Activated T-helper 2 cell treated with anti-CD3 and anti-CD28 coated beads, Interferon-gamma antibody, Interleukin-2, Interleukin-4, amounts not matched to agents 10 μg/mL and 5 μg/mL and 100 μg/mL, durations not matched to agents 14 hours and 24 hours and 36 hours (primary cell): ENCODE results near the gene FAM120C. TPM values are rescaled to one million over a fixed set of nuclear protein-coding genes. Genes with fewer than 3 reads are reported as not detected.

Experiments used
- DNase-seq: peaks from one replicate; pipeline ENCODE4 v3.0.0; 2021; ENCODE audit warnings: low spot score
- H3K27ac Mint-ChIP-seq: one replicate; pipeline ENCODE4 v1.8.0; 2021; ENCODE audit warnings: mixed read lengths
- H3K27me3 Mint-ChIP-seq: one replicate; pipeline ENCODE4 v1.8.0; 2021; ENCODE audit warnings: low read depth, mixed read lengths
- H3K36me3 Mint-ChIP-seq: one replicate; pipeline ENCODE4 v1.8.0; 2021; ENCODE audit warnings: low read depth, mixed read lengths
- H3K4me1 Mint-ChIP-seq: one replicate; pipeline ENCODE4 v1.8.0; 2021; ENCODE audit warnings: low read depth, mixed read lengths
- H3K4me3 Mint-ChIP-seq: one replicate; pipeline ENCODE4 v1.8.0; 2021; ENCODE audit warnings: low read depth, mild to moderate bottlenecking, moderate library complexity, mixed read lengths
- H3K9me3 Mint-ChIP-seq: one replicate; pipeline ENCODE4 v1.8.0; 2021; ENCODE audit warnings: mixed read lengths
- intact Hi-C: fragments of 100-400 bp; cut with micrococcal nuclease; formaldehyde crosslinking; loops from one replicate; pipeline ENCODE4 v1.15.1; 2023
- total RNA-seq: library from RNA; stranded (reverse); gene quantifications from 2 replicates; pipeline ENCODE4 v1.2.3, GENCODE V29; 2022

Gene FAM120C
- total RNA-seq, 1 donor from 2014 or later, result 10.0 TPM

- Mint-ChIP-seq H3K27ac (no peak overlapping the region), H3K4me1 (no peaks in the 10 kb centered on the region), H3K9me3 (no peaks in the 10 kb centered on the region), H3K4me3 (no peak overlapping the region), H3K27me3 (no peaks in the 10 kb centered on the region), H3K36me3 (no peaks in the 10 kb centered on the region)
- DNase-seq, result no peak
- intact Hi-C loops, result no loop called here
Observed at GRCh38 chrX:54093571-54093970, 89.5 kb downstream of the FAM120C start.

GRCh38 chrX:54093159-54093558 lies 89.9 kb downstream of the FAM120C start:
- no peaks in the 10 kb centered on the region for H3K27me3 Mint-ChIP-seq
- intact Hi-C loops, result no loop called here
- H3K4me1 Mint-ChIP-seq, result no peaks in the 10 kb centered on the region
- no peaks in the 10 kb centered on the region for H3K9me3 Mint-ChIP-seq
- no peak overlapping the region for H3K27ac Mint-ChIP-seq
- DNase-seq, result no peak
- no peak overlapping the region for H3K4me3 Mint-ChIP-seq
- no peaks in the 10 kb centered on the region for H3K36me3 Mint-ChIP-seq

- Mint-ChIP-seq H3K4me1 (no peaks in the 10 kb centered on the region), H3K36me3 (no peaks in the 10 kb centered on the region), H3K9me3 (no peaks in the 10 kb centered on the region), H3K27ac (no peak overlapping the region), H3K27me3 (no peaks in the 10 kb centered on the region), H3K4me3 (no peak overlapping the region)
- intact Hi-C loops, result no loop called here
- no peak for DNase-seq
Observed at GRCh38 chrX:54090880-54091279, 92.2 kb downstream of the FAM120C start.

- intact Hi-C loops, result no loop called here
- H3K4me1 Mint-ChIP-seq, result no peaks in the 10 kb centered on the region
- DNase-seq, result no peak
- H3K4me3 Mint-ChIP-seq, result no peak overlapping the region
- no peak overlapping the region for H3K27ac Mint-ChIP-seq
- no peaks in the 10 kb centered on the region for H3K9me3 Mint-ChIP-seq
- H3K27me3 Mint-ChIP-seq, result no peaks in the 10 kb centered on the region
- no peaks in the 10 kb centered on the region for H3K36me3 Mint-ChIP-seq
Observed at GRCh38 chrX:54089191-54089590, 93.9 kb downstream of the FAM120C start.

GRCh38 chrX:54087661-54088060 lies 95.4 kb downstream of the FAM120C start:
- H3K27ac Mint-ChIP-seq, result no peak overlapping the region
- H3K36me3 Mint-ChIP-seq, result no peaks in the 10 kb centered on the region
- DNase-seq, result no peak
- H3K27me3 Mint-ChIP-seq, result no peaks in the 10 kb centered on the region
- no peaks in the 10 kb centered on the region for H3K4me1 Mint-ChIP-seq
- intact Hi-C loops, result no loop called here
- no peak overlapping the region for H3K4me3 Mint-ChIP-seq
- no peaks in the 10 kb centered on the region for H3K9me3 Mint-ChIP-seq

- DNase-seq, result no peak
- Mint-ChIP-seq H3K36me3 (no peaks in the 10 kb centered on the region), H3K4me3 (no peak overlapping the region), H3K9me3 (no peaks in the 10 kb centered on the region), H3K4me1 (no peaks in the 10 kb centered on the region), H3K27ac (no peak overlapping the region), H3K27me3 (no peaks in the 10 kb centered on the region)
- intact Hi-C loops, result no loop called here
Observed at GRCh38 chrX:54085666-54086065, 97.4 kb downstream of the FAM120C start.

- Mint-ChIP-seq H3K27ac (no peak overlapping the region), H3K27me3 (no peaks in the 10 kb centered on the region), H3K9me3 (no peaks in the 10 kb centered on the region), H3K4me3 (no peak overlapping the region), H3K36me3 (no peaks in the 10 kb centered on the region), H3K4me1 (no peaks in the 10 kb centered on the region)
- intact Hi-C loops, result no loop called here
- DNase-seq, result no peak
Observed at GRCh38 chrX:54076903-54077302, 106.2 kb downstream of the FAM120C start.

- Mint-ChIP-seq H3K9me3 (no peaks in the 10 kb centered on the region), H3K27me3 (no peaks in the 10 kb centered on the region), H3K4me3 (no peak overlapping the region), H3K4me1 (no peaks in the 10 kb centered on the region), H3K36me3 (no peaks in the 10 kb centered on the region), H3K27ac (no peak overlapping the region)
- DNase-seq, result no peak
- intact Hi-C loops, result no loop called here
Observed at GRCh38 chrX:54074826-54075225, 108.2 kb downstream of the FAM120C start.

- Mint-ChIP-seq H3K27me3 (no peaks in the 10 kb centered on the region), H3K4me3 (no peak overlapping the region), H3K36me3 (no peaks in the 10 kb centered on the region), H3K4me1 (no peaks in the 10 kb centered on the region), H3K27ac (no peak overlapping the region), H3K9me3 (no peaks in the 10 kb centered on the region)
- DNase-seq, result no peak
- intact Hi-C loops, result no loop called here
Observed at GRCh38 chrX:54067766-54068165, 115.3 kb downstream of the FAM120C start.

- Mint-ChIP-seq H3K4me3 (no peak overlapping the region), H3K36me3 (no peaks in the 10 kb centered on the region), H3K27me3 (no peaks in the 10 kb centered on the region), H3K4me1 (no peaks in the 10 kb centered on the region), H3K27ac (no peak overlapping the region), H3K9me3 (no peaks in the 10 kb centered on the region)
- intact Hi-C loops, result no loop called here
- no peak for DNase-seq
Observed at GRCh38 chrX:54066841-54067240, 116.2 kb downstream of the FAM120C start.

- no peak overlapping the region for H3K4me3 Mint-ChIP-seq
- no peak for DNase-seq
- no peaks in the 10 kb centered on the region for H3K9me3 Mint-ChIP-seq
- H3K4me1 Mint-ChIP-seq, result no peaks in the 10 kb centered on the region
- no peak overlapping the region for H3K27ac Mint-ChIP-seq
- H3K36me3 Mint-ChIP-seq, result no peaks in the 10 kb centered on the region
- intact Hi-C loops, result no loop called here
- no peaks in the 10 kb centered on the region for H3K27me3 Mint-ChIP-seq
Observed at GRCh38 chrX:54064564-54064963, 118.5 kb downstream of the FAM120C start.

- intact Hi-C loops, result no loop called here
- H3K9me3 Mint-ChIP-seq, result no peaks in the 10 kb centered on the region
- no peak overlapping the region for H3K4me3 Mint-ChIP-seq
- H3K4me1 Mint-ChIP-seq, result no peaks in the 10 kb centered on the region
- H3K27me3 Mint-ChIP-seq, result no peaks in the 10 kb centered on the region
- H3K27ac Mint-ChIP-seq, result no peak overlapping the region
- DNase-seq, result no peak
- H3K36me3 Mint-ChIP-seq, result no peaks in the 10 kb centered on the region
Observed at GRCh38 chrX:54063361-54063760, 119.7 kb downstream of the FAM120C start.

- intact Hi-C loops, result loop anchor here (10.0 kb wide), 1 partner anchor 1115 kb away; no protein-coding TSS in a partner anchor
- no peaks in the 10 kb centered on the region for H3K9me3 Mint-ChIP-seq
- no peak overlapping the region for H3K4me3 Mint-ChIP-seq
- no peaks in the 10 kb centered on the region for H3K27me3 Mint-ChIP-seq
- H3K27ac Mint-ChIP-seq, result no peak overlapping the region
- no peak for DNase-seq
- H3K4me1 Mint-ChIP-seq, result peaks cover 7% of the 10 kb centered on the region
- no peaks in the 10 kb centered on the region for H3K36me3 Mint-ChIP-seq
Observed at GRCh38 chrX:54049801-54050200, 133.3 kb downstream of the FAM120C start.

- H3K27ac Mint-ChIP-seq, result no peak overlapping the region
- no peaks in the 10 kb centered on the region for H3K27me3 Mint-ChIP-seq
- H3K4me3 Mint-ChIP-seq, result no peak overlapping the region
- no peaks in the 10 kb centered on the region for H3K9me3 Mint-ChIP-seq
- DNase-seq, result no peak
- H3K4me1 Mint-ChIP-seq, result peaks cover 7% of the 10 kb centered on the region
- no peaks in the 10 kb centered on the region for H3K36me3 Mint-ChIP-seq
- intact Hi-C loops, result loop anchor here (10.0 kb wide), 1 partner anchor 1116 kb away; no protein-coding TSS in a partner anchor
Observed at GRCh38 chrX:54048412-54048811, 134.6 kb downstream of the FAM120C start.
